Body of pancreas (tissue), 4 donors: ENCODE data around the gene SYNGR3. TPM values are rescaled to one million over a fixed set of nuclear protein-coding genes. Genes with fewer than 3 reads are reported as not detected.

Experiments used
- ATAC-seq: fragments of 150-250 bp; one replicate; pipeline ENCODE4 v1.9.1; 2016
- DNase-seq, 4 donors: peaks; one replicate each; pipeline ENCODE4 v3.0.0-alpha.2; 2019
- H3K27ac ChIP-seq, 4 donors: fragments of 200-600 bp; sonication (generic); 1 replicate in 3 of 4; 2 replicates in 1 of 4; pipeline versions ENCODE4 v1.5.1 to v1.6.1; 2016 to 2019; ENCODE audit warnings: mild to moderate bottlenecking in 1 of 4, mixed read lengths in 1 of 4, moderate library complexity in 1 of 4
- H3K27me3 ChIP-seq, 2 donors: fragments of 200-600 bp; sonication (generic); one replicate each; pipeline ENCODE4 v1.6.0; 2016; ENCODE audit warnings: mild to moderate bottlenecking in 1 of 2
- H3K36me3 ChIP-seq, 2 donors: fragments of 200-600 bp; sonication (generic); replicated peaks in 1 of 2; 2 replicates each; pipeline ENCODE4 v1.5.1; 2016; ENCODE audit warnings: low read depth in 2 of 2; ENCODE audit not compliant: insufficient read depth in 1 of 2
- H3K4me1 ChIP-seq: fragments of 200-600 bp; sonication (generic); one replicate; pipeline ENCODE4 v1.6.0; 2016
- H3K4me3 ChIP-seq, 2 donors: fragments of 200-600 bp; sonication (generic); 1 replicate in 1 of 2; 2 replicates in 1 of 2; pipeline ENCODE4 v1.5.1; 2016 to 2019
- H3K9me3 ChIP-seq, 3 donors: fragments of 200-600 bp; sonication (generic); 1 replicate in 2 of 3; 2 replicates in 1 of 3; pipeline ENCODE4 v1.5.1; 2016
- POLR2A ChIP-seq, 3 donors: fragments of 450-650 bp; IDR thresholded peaks; one replicate each; pipeline ENCODE4 v1.6.1; 2016; ENCODE audit warnings: antibody characterized with exemption in 3 of 3, mild to moderate bottlenecking in 2 of 3
- WGBS, 2 donors: methylation state at CpG; one replicate each; pipeline ENCODE4 v1.1.5; 2017; 5-methylcytosine and 5-hydroxymethylcytosine counted together
- intact Hi-C: fragments of 100-400 bp; cut with DNase I; formaldehyde crosslinking; loops from one replicate; pipeline ENCODE4 v1.15.1; 2023
- total RNA-seq, 2 donors: library from RNA; depleted of rRNA; stranded (reverse); fragments of >200 nt; gene quantifications; one replicate each; pipeline ENCODE4 v1.1.0, GENCODE V29; 2016
- TF ChIP-seq, protein P1 (sequence below), 7 experiments: fragments of 450-650 bp in 4 of 7; fragments of 200-600 bp in 3 of 7; sonication (generic) in 3 of 7; IDR thresholded peaks; one replicate each; pipeline ENCODE4 v1.5.1; 2016 to 2019; ENCODE audit warnings: antibody characterized with exemption in 7 of 7

The SYNGR3 gene
- total RNA-seq, 2 donors from 2014 or later, result 0.33 to 1.6 TPM

GRCh38 chr16:1998360-1998835 is 8.6 kb downstream of the SYNGR3 start:
- Histone ChIP-seq H3K4me3 (no peak overlapping the region), H3K27ac (no peak overlapping the region), H3K36me3 (peaks cover 33% of the 10 kb centered on the region in 2 donors), H3K9me3 (no peaks in the 10 kb centered on the region), H3K4me1 (peaks cover 3% of the 10 kb centered on the region), H3K27me3 (no peaks in the 10 kb centered on the region)
- DNase-seq (no peak), ATAC-seq (no peak)
- 89 to 92% methylated on average over 3 to 26 of the region's 27 CpGs for WGBS, 2 donors
- intact Hi-C loops, result no loop called here
- no peak for TF ChIP-seq POLR2A (IDR thresholded peaks at IDR 0.05)
- TF ChIP-seq, protein P1, sequence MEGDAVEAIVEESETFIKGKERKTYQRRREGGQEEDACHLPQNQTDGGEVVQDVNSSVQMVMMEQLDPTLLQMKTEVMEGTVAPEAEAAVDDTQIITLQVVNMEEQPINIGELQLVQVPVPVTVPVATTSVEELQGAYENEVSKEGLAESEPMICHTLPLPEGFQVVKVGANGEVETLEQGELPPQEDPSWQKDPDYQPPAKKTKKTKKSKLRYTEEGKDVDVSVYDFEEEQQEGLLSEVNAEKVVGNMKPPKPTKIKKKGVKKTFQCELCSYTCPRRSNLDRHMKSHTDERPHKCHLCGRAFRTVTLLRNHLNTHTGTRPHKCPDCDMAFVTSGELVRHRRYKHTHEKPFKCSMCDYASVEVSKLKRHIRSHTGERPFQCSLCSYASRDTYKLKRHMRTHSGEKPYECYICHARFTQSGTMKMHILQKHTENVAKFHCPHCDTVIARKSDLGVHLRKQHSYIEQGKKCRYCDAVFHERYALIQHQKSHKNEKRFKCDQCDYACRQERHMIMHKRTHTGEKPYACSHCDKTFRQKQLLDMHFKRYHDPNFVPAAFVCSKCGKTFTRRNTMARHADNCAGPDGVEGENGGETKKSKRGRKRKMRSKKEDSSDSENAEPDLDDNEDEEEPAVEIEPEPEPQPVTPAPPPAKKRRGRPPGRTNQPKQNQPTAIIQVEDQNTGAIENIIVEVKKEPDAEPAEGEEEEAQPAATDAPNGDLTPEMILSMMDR (IDR thresholded peaks at IDR 0.05), result no peak

- ATAC-seq, result no peak
- Histone ChIP-seq H3K36me3 (peaks cover 33% of the 10 kb centered on the region in 2 donors), H3K4me3 (no peak overlapping the region), H3K4me1 (peaks cover 10% of the 10 kb centered on the region), H3K27ac (no peak overlapping the region), H3K9me3 (no peaks in the 10 kb centered on the region), H3K27me3 (no peaks in the 10 kb centered on the region)
- 87 to 100% methylated on average over 4 to 27 of the region's 39 CpGs for WGBS, 2 donors
- intact Hi-C loops, result no loop called here
- TF ChIP-seq POLR2A (IDR thresholded peaks at IDR 0.05), result no peak
- TF ChIP-seq, protein P1 (IDR thresholded peaks at IDR 0.05), result no peak
- DNase-seq, result no peak
Measured at GRCh38 chr16:1998852-1999801, 9.4 kb downstream of the SYNGR3 start.

DNA sequence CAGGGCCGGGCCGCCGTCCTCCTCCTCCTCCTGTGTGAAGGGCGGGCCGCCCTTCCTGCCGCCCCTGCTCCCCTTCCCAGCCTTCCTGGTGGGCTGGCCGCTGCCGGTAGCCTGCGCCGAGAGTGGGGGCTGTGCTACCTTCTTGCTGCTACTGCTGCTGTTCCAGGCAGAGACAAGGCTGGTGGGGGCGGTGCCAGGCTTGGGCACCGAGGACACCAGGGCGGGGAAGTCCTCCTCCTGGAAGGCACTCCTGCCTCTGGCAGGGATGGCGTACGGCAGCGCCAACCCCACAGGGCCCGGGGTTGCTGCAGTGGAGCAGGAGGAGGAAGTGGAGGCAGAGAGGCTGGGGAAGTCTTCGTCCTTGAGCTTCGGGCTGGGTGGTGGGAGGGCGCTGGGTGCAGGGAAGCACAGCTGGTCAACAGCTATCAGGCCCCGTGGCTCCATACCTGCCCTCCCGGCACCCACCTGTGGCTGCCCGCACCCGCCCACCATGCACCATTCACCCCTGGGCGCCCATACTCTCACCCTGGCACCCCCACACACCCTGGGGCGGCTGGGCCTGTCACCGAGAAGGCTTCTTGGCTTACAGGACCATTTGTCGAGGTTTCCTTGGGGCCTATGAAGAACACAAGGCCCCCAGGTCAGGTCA is 10.2 kb downstream of the SYNGR3 start:
- peaks cover 19% of the 10 kb centered on the region for H3K4me1 ChIP-seq
- intact Hi-C loops, result no loop called here
- TF ChIP-seq, protein P1 (IDR thresholded peaks at IDR 0.05), result no peak
- no peak for TF ChIP-seq POLR2A (IDR thresholded peaks at IDR 0.05)
- ATAC-seq (no peak), DNase-seq (no peak)
- no peaks in the 10 kb centered on the region for H3K27me3 ChIP-seq
- no peak overlapping the region for H3K4me3 ChIP-seq
- peaks cover 33% of the 10 kb centered on the region in 2 donors for H3K36me3 ChIP-seq
- no peaks in the 10 kb centered on the region for H3K9me3 ChIP-seq
- WGBS, 2 donors, result 86 to 89% methylated on average over 20 to 22 of the region's 28 CpGs
- no peak overlapping the region for H3K27ac ChIP-seq

DNA sequence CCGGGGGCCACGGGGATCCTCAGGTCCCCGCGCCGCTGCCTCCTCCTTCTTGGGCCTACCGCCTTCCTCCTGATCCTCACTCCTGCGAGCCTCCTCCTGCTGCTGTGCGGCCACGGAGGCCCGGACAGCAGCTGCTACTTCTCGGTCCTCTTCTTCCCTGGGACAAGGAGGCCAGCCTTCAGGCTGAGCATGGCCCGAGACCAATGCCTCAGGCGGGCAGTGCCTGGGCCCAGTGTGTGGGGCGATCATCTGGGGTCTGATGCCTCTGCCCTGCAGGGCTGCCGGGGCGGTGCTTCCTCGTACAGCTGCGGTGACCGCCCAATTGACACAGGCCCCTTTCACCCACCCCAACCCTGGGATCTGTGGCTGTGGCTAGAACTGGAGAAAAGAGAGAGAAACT is 11.3 kb downstream of the SYNGR3 start:
- WGBS, 2 donors, result 94 to 96% methylated on average over 11 to 19 of the region's 19 CpGs
- ATAC-seq, result no peak
- Histone ChIP-seq H3K9me3 (no peaks in the 10 kb centered on the region), H3K27ac (no peak overlapping the region), H3K27me3 (no peaks in the 10 kb centered on the region), H3K4me3 (no peak overlapping the region), H3K4me1 (peaks cover 29% of the 10 kb centered on the region), H3K36me3 (peaks cover 33% of the 10 kb centered on the region in 2 donors)
- no peak for DNase-seq
- intact Hi-C loops, result no loop called here
- TF ChIP-seq POLR2A (IDR thresholded peaks at IDR 0.05), result no peak
- TF ChIP-seq, protein P1 (IDR thresholded peaks at IDR 0.05), result no peak
